ENCODE results near the gene NFATC2. TPM values are rescaled to one million over a fixed set of nuclear protein-coding genes. Genes with fewer than 3 reads are reported as not detected.

The NFATC2 gene
- total RNA-seq, 1 donor from 2014 or later, result 0.89 TPM

GRCh38 chr20:51423810-51424209 is 118.7 kb downstream of the NFATC2 start:
- H3K4me1 Mint-ChIP-seq (ENCODE audit: unreplicated experiment), result peaks cover 13% of the 10 kb centered on the region
- DNase-seq (ENCODE audit: extremely low spot score, unreplicated experiment), result no peak
- H3K4me3 Mint-ChIP-seq (ENCODE audit: unreplicated experiment), result no peak overlapping the region
- H3K27ac Mint-ChIP-seq (ENCODE audit: unreplicated experiment), result no peak overlapping the region
- H3K36me3 Mint-ChIP-seq (ENCODE audit: unreplicated experiment), result no peaks in the 10 kb centered on the region
- peaks cover 8% of the 10 kb centered on the region for H3K27me3 Mint-ChIP-seq (ENCODE audit: unreplicated experiment)
- TF ChIP-seq CTCF (IDR thresholded peaks at IDR 0.05), result no peak
- H3K9me3 Mint-ChIP-seq (ENCODE audit: unreplicated experiment), result no peaks in the 10 kb centered on the region

DNA sequence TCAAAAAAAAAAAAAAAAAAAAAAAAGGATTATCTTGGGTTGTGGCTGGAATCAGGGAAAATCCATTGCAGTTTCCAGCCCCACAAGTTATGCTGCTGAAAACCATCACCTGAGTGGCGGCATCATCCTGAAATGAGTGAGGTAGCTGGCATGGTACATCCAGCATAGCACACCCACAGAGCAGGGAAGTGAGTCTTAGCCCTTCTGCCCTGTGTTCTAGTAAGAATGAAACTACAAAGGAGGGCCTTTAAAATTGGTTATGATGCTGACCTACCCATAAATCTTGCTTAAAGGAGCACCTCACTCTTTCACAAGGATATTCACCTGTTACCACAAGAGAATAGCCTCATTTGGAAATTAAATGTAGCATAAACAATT is 119.2 kb downstream of the NFATC2 start:
- Mint-ChIP-seq H3K9me3 (ENCODE audit: unreplicated experiment) (no peaks in the 10 kb centered on the region), H3K4me3 (ENCODE audit: unreplicated experiment) (no peak overlapping the region), H3K27ac (ENCODE audit: unreplicated experiment) (no peak overlapping the region), H3K27me3 (ENCODE audit: unreplicated experiment) (peaks cover 8% of the 10 kb centered on the region), H3K4me1 (ENCODE audit: unreplicated experiment) (peaks cover 11% of the 10 kb centered on the region), H3K36me3 (ENCODE audit: unreplicated experiment) (no peaks in the 10 kb centered on the region)
- no peak for DNase-seq (ENCODE audit: extremely low spot score, unreplicated experiment)
- TF ChIP-seq CTCF (IDR thresholded peaks at IDR 0.05), result no peak

GRCh38 chr20:51422514-51423289 is 119.8 kb downstream of the NFATC2 start:
- Mint-ChIP-seq H3K4me1 (ENCODE audit: unreplicated experiment) (peaks cover 9% of the 10 kb centered on the region), H3K27ac (ENCODE audit: unreplicated experiment) (no peak overlapping the region), H3K4me3 (ENCODE audit: unreplicated experiment) (no peak overlapping the region), H3K27me3 (ENCODE audit: unreplicated experiment) (peaks cover 8% of the 10 kb centered on the region), H3K36me3 (ENCODE audit: unreplicated experiment) (no peaks in the 10 kb centered on the region), H3K9me3 (ENCODE audit: unreplicated experiment) (no peaks in the 10 kb centered on the region)
- no peak for TF ChIP-seq CTCF (IDR thresholded peaks at IDR 0.05)
- DNase-seq (ENCODE audit: extremely low spot score, unreplicated experiment), result no peak

DNA sequence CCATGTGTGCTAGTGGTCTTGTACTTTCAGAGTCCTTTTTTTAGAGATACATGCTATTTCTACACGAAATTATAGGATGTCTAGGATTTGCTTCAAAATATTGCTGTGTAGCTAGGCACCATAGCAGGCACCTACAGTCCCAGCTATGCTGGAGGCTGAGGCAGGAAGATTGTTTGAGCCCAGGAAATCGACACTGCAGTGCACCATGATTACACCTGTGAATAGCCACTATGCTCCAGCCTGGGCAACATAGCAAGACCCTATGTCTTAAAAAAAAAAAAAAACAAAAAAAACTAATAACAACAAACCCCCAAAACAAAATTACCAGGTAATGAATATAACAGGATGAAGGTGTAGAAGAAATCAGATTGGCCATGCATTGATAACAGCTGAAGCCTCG is 121.7 kb downstream of the NFATC2 start:
- H3K4me3 Mint-ChIP-seq (ENCODE audit: unreplicated experiment), result no peak overlapping the region
- no peak for TF ChIP-seq CTCF (IDR thresholded peaks at IDR 0.05)
- no peaks in the 10 kb centered on the region for H3K36me3 Mint-ChIP-seq (ENCODE audit: unreplicated experiment)
- no peak overlapping the region for H3K27ac Mint-ChIP-seq (ENCODE audit: unreplicated experiment)
- H3K9me3 Mint-ChIP-seq (ENCODE audit: unreplicated experiment), result no peaks in the 10 kb centered on the region
- H3K4me1 Mint-ChIP-seq (ENCODE audit: unreplicated experiment), result peaks cover 9% of the 10 kb centered on the region
- no peak for DNase-seq (ENCODE audit: extremely low spot score, unreplicated experiment)
- peaks cover 5% of the 10 kb centered on the region for H3K27me3 Mint-ChIP-seq (ENCODE audit: unreplicated experiment)

DNA sequence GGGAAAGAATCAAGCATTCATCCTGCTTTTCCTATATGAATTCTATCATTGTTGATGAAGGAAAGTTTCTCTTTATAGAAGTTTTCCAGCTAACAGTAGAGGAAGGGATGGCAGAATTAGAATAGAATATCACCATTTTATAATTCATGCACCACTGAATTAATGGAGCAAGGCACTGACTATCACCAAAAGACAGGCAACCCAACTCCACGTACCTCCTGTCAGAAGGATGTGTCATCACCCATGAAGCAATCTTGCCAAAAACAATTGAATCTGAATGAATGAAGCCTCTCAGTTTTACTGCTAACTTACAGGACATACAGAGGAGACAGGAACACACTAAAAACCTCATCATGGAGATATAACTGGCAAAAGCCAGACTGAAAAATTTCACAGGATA is 122.4 kb downstream of the NFATC2 start:
- Mint-ChIP-seq H3K9me3 (ENCODE audit: unreplicated experiment) (no peaks in the 10 kb centered on the region), H3K4me1 (ENCODE audit: unreplicated experiment) (peaks cover 9% of the 10 kb centered on the region), H3K4me3 (ENCODE audit: unreplicated experiment) (no peak overlapping the region), H3K27ac (ENCODE audit: unreplicated experiment) (no peak overlapping the region), H3K27me3 (ENCODE audit: unreplicated experiment) (peaks cover 5% of the 10 kb centered on the region), H3K36me3 (ENCODE audit: unreplicated experiment) (no peaks in the 10 kb centered on the region)
- DNase-seq (ENCODE audit: extremely low spot score, unreplicated experiment), result no peak
- no peak for TF ChIP-seq CTCF (IDR thresholded peaks at IDR 0.05)

Data from osteocyte (in vitro differentiated cells).